ENCODE results near the gene CACNA2D3. TPM values are rescaled to one million over a fixed set of nuclear protein-coding genes. Genes with fewer than 3 reads are reported as not detected.

CACNA2D3 gene
- total and polyA plus RNA-seq, 2 experiments from 2014 or later = 1.1 to 2.5 TPM

DNA sequence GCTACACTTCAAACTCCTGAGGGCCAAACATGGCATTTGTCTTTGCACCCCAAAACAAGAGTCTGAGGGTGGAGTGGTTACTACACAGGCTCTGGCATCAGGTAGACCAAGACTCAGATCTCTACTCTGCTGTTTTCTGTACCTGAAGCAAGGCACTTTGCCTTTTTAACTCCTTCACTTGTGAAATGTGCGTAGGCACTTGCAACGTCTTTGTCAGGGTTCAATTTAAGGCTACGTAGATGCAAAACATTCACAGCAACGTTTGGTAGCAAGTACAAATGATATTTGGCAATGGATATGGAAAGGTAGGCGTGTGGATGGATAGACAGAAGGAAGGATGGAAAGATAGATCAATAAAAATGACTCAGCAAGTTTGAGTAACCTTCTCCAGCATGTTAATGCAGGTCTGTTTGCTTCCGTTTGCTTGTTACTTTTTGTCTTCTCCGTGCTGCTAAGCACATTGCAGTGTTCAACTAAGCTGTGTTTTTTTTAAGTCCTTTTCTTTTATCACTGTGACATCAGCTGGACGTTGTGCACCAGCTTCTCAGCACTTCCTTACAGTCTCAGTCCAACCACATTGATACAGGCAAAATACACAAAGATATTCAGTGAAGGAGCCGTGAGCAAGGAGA, 704.8 kb downstream of the CACNA2D3 start:
- TF ChIP-seq EZH2phosphoT487 (IDR thresholded peaks at IDR 0.05; ENCODE audit: low read depth, severe bottlenecking, unreplicated experiment) (no peak), EZH2 (IDR thresholded peaks at IDR 0.05; ENCODE audit: borderline replicate concordance) (no peak)
- TF ChIP-seq, protein P1, sequence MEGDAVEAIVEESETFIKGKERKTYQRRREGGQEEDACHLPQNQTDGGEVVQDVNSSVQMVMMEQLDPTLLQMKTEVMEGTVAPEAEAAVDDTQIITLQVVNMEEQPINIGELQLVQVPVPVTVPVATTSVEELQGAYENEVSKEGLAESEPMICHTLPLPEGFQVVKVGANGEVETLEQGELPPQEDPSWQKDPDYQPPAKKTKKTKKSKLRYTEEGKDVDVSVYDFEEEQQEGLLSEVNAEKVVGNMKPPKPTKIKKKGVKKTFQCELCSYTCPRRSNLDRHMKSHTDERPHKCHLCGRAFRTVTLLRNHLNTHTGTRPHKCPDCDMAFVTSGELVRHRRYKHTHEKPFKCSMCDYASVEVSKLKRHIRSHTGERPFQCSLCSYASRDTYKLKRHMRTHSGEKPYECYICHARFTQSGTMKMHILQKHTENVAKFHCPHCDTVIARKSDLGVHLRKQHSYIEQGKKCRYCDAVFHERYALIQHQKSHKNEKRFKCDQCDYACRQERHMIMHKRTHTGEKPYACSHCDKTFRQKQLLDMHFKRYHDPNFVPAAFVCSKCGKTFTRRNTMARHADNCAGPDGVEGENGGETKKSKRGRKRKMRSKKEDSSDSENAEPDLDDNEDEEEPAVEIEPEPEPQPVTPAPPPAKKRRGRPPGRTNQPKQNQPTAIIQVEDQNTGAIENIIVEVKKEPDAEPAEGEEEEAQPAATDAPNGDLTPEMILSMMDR (IDR thresholded peaks at IDR 0.05; ENCODE audit: poor library complexity) = no peak
- Histone ChIP-seq H3K9me3 (ENCODE audit: low read depth) (no peaks in the 10 kb centered on the region), H3K27me3 (no peaks in the 10 kb centered on the region), H3K36me3 (replicated peaks; ENCODE audit: insufficient read depth, low read depth) (no peaks in the 10 kb centered on the region), H2AFZ (no peak overlapping the region), H3K4me3 (no peak overlapping the region), H3K4me2 (peak overlapping the region; percentile 9), H3K4me1 (ENCODE audit: insufficient read depth) (peaks cover 6% of the 10 kb centered on the region), H3K27ac (peak overlapping the region; percentile 38), H3K9me2 (replicated peaks; ENCODE audit: insufficient read depth) (no peaks in the 10 kb centered on the region), H3K79me2 (no peaks in the 10 kb centered on the region), H4K20me1 (ENCODE audit: insufficient read depth, poor library complexity, severe bottlenecking) (no peaks in the 10 kb centered on the region)
- WGBS (ENCODE audit: low lambda C conversion rate, missing lambda C conversion rate) = 58% methylated on average over 9 of the region's 9 CpGs
- no peak for DNase-seq (ENCODE audit: low spot score)

DNA sequence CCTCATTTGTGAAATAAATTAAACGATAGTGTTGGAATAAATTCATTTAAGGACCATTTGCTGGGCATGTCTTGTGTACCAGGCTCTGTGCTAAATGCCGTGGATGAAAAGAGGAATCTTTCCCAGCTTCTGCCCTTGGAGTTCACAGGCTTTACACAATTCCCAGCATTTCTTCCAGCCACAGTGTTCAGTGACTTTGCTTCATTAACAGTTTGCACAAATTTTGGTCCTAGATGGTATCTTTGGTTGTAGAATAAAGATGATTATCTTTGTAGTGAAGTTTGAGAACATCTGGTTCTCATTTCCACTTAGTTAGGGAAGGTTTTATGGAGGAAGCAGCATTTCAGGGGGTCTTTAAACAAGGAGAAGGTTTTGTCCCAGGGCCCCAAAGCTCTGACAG, 705.4 kb downstream of the CACNA2D3 start:
- TF ChIP-seq EZH2 (IDR thresholded peaks at IDR 0.05; ENCODE audit: borderline replicate concordance) (no peak), EZH2phosphoT487 (IDR thresholded peaks at IDR 0.05; ENCODE audit: low read depth, severe bottlenecking, unreplicated experiment) (no peak)
- TF ChIP-seq, protein P1 (IDR thresholded peaks at IDR 0.05; ENCODE audit: poor library complexity) = no peak
- no peak for DNase-seq (ENCODE audit: low spot score)
- no peak overlapping the region for H2AFZ ChIP-seq
- peak overlapping the region; percentile 38 for H3K27ac ChIP-seq
- H3K79me2 ChIP-seq = no peaks in the 10 kb centered on the region
- WGBS (ENCODE audit: low lambda C conversion rate, missing lambda C conversion rate) = 66% methylated on average over 2 of the region's 2 CpGs
- H3K4me1 ChIP-seq (ENCODE audit: insufficient read depth) = peaks cover 6% of the 10 kb centered on the region
- H3K4me2 ChIP-seq = peak overlapping the region; percentile 9
- H3K9me3 ChIP-seq (ENCODE audit: low read depth) = no peaks in the 10 kb centered on the region
- no peaks in the 10 kb centered on the region for H4K20me1 ChIP-seq (ENCODE audit: insufficient read depth, poor library complexity, severe bottlenecking)
- H3K27me3 ChIP-seq = no peaks in the 10 kb centered on the region
- H3K9me2 ChIP-seq (replicated peaks; ENCODE audit: insufficient read depth) = no peaks in the 10 kb centered on the region
- H3K36me3 ChIP-seq (replicated peaks; ENCODE audit: insufficient read depth, low read depth) = no peaks in the 10 kb centered on the region
- H3K4me3 ChIP-seq = no peak overlapping the region

DNA sequence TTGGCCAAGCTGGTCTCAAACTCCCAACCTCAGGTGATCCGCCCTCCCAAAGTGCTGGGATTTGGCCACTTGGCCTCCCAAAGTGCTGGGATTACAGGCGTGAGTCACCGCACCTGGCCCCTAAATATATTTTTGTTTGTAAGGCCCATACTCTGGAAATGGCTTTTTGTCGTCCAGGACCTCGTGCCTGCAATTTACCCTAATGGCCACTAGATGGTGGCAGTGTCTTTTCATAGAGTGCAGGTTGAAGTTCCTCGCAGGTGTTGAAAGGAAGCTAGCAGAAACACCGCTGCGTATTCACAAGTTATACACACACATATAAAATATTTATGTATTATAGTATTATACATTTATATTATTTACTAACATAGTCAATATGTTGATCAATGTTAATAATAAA, 708.3 kb downstream of the CACNA2D3 start:
- Histone ChIP-seq H3K4me1 (ENCODE audit: insufficient read depth) (peaks cover 6% of the 10 kb centered on the region), H3K9me2 (replicated peaks; ENCODE audit: insufficient read depth) (no peaks in the 10 kb centered on the region), H3K4me3 (no peak overlapping the region), H4K20me1 (ENCODE audit: insufficient read depth, poor library complexity, severe bottlenecking) (no peaks in the 10 kb centered on the region), H3K27ac (no peak overlapping the region), H3K27me3 (no peaks in the 10 kb centered on the region), H3K79me2 (no peaks in the 10 kb centered on the region), H3K4me2 (no peak overlapping the region), H2AFZ (no peak overlapping the region), H3K9me3 (ENCODE audit: low read depth) (no peaks in the 10 kb centered on the region), H3K36me3 (replicated peaks; ENCODE audit: insufficient read depth, low read depth) (no peaks in the 10 kb centered on the region)
- TF ChIP-seq EZH2 (IDR thresholded peaks at IDR 0.05; ENCODE audit: borderline replicate concordance) = no peak
- TF ChIP-seq, protein P1 (IDR thresholded peaks at IDR 0.05; ENCODE audit: poor library complexity) = peak; percentile 54
- DNase-seq (ENCODE audit: low spot score) = peak; percentile 24
- WGBS (ENCODE audit: low lambda C conversion rate, missing lambda C conversion rate) = 77% methylated on average over 8 of the region's 8 CpGs

Data from hepatocyte (in vitro differentiated cells).